Measurements from ENCODE around the gene TPRN.

DNA sequence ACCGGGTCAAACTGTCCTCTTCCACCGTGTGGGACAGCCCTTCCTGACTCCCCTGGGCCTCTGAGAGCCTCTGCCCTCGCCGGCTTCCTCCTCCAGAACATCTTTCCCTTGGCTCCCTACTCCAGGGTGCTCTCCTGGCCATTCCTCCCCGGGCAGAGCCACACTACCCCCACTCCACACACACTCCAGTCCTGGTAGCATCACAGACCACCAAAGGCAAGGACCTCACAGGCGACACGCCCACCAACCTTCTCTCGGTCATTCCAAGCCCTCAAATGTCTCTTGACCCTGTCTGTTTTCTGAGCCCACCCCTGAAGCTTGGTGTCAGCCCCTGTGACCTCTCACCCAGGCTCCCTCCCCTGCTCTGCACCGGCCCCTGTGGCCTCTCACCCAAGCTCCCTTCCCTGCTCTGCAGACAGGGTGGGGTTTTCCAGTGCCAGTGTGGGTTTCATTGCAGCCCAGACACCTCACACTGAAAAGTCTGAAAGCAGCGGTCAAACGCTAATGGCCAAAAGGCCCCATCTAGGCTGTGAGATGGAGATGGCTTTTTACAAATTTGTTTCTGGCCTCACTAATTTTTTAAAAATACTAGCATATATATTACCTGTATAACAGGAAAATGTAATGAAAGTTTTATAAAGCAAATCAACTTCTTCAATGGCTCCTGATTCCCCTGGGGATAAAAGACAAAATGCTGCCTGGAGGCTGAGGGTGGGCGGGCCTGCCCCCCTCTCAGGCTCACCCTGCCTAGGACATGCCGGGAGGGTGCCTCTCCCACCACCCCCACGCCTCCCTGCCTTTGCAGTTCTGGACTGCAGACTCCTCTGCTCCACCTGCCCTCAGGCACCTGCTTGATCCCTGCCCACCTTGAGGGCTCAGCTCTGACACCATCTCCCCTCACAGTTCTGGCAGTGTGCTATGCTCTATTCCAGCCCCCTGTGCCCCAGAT, 41.2 kb downstream of the TPRN start:
- TF ChIP-seq POLR2AphosphoS5 (IDR thresholded peaks at IDR 0.05): no peak
- TF ChIP-seq, protein P1, sequence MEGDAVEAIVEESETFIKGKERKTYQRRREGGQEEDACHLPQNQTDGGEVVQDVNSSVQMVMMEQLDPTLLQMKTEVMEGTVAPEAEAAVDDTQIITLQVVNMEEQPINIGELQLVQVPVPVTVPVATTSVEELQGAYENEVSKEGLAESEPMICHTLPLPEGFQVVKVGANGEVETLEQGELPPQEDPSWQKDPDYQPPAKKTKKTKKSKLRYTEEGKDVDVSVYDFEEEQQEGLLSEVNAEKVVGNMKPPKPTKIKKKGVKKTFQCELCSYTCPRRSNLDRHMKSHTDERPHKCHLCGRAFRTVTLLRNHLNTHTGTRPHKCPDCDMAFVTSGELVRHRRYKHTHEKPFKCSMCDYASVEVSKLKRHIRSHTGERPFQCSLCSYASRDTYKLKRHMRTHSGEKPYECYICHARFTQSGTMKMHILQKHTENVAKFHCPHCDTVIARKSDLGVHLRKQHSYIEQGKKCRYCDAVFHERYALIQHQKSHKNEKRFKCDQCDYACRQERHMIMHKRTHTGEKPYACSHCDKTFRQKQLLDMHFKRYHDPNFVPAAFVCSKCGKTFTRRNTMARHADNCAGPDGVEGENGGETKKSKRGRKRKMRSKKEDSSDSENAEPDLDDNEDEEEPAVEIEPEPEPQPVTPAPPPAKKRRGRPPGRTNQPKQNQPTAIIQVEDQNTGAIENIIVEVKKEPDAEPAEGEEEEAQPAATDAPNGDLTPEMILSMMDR (IDR thresholded peaks at IDR 0.05; ENCODE audit: poor library complexity, severe bottlenecking): no peak
- TF ChIP-seq, protein P2, sequence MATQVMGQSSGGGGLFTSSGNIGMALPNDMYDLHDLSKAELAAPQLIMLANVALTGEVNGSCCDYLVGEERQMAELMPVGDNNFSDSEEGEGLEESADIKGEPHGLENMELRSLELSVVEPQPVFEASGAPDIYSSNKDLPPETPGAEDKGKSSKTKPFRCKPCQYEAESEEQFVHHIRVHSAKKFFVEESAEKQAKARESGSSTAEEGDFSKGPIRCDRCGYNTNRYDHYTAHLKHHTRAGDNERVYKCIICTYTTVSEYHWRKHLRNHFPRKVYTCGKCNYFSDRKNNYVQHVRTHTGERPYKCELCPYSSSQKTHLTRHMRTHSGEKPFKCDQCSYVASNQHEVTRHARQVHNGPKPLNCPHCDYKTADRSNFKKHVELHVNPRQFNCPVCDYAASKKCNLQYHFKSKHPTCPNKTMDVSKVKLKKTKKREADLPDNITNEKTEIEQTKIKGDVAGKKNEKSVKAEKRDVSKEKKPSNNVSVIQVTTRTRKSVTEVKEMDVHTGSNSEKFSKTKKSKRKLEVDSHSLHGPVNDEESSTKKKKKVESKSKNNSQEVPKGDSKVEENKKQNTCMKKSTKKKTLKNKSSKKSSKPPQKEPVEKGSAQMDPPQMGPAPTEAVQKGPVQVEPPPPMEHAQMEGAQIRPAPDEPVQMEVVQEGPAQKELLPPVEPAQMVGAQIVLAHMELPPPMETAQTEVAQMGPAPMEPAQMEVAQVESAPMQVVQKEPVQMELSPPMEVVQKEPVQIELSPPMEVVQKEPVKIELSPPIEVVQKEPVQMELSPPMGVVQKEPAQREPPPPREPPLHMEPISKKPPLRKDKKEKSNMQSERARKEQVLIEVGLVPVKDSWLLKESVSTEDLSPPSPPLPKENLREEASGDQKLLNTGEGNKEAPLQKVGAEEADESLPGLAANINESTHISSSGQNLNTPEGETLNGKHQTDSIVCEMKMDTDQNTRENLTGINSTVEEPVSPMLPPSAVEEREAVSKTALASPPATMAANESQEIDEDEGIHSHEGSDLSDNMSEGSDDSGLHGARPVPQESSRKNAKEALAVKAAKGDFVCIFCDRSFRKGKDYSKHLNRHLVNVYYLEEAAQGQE (IDR thresholded peaks at IDR 0.05; ENCODE audit: borderline replicate concordance): no peak
- TF ChIP-seq MXI1 (conservative IDR thresholded peaks at IDR 0.05; ENCODE audit: poor library complexity, severe bottlenecking): no peak
- TF ChIP-seq EZH2 (IDR thresholded peaks at IDR 0.05; ENCODE audit: borderline replicate concordance, insufficient read depth, low read length, poor library complexity, severe bottlenecking): no peak
- no peak for TF ChIP-seq RAD21 (conservative IDR thresholded peaks at IDR 0.05)
- TF ChIP-seq TAF1 (IDR thresholded peaks at IDR 0.05; ENCODE audit: low read depth): no peak
